Measurements from ENCODE around the gene RARA. TPM values are rescaled to one million over a fixed set of nuclear protein-coding genes. Genes with fewer than 3 reads are reported as not detected.

RARA gene
- total RNA-seq, 4 donors from 2014 or later: 26.7 to 61.5 (median 35.9) TPM

DNA sequence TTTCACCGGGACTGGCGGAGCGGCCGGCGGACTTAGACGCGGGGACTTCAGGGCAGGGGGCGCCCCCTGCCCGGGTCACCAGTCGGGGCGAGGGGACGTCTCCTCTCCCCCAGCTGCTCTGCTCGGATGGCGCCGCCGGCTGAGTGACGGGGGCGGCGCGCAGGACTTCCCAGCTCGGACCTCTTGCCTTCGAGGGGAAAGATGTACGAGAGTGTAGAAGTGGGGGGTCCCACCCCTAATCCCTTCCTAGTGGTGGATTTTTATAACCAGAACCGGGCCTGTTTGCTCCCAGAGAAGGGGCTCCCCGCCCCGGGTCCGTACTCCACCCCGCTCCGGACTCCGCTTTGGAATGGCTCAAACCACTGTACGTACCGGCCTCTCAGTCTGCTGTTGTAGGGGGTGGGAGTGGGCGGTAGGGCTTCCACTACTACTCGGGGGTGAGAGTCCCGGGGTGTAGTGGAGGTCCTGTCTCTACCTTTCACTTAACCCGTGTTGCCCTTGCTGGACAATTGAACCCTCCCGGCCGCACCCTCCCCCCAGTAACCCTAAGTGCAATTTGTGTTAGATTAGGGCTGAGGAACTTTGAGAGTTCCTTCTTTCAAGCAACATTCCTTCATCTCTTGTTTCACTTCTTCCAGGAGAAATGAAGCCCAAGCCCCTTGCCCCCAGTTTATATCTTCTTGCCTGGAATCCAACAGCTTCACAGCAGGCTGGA is 33.7 kb downstream of the RARA start:
- DNase-seq (ENCODE audit: low spot score): no peak
- TF ChIP-seq, protein P1, sequence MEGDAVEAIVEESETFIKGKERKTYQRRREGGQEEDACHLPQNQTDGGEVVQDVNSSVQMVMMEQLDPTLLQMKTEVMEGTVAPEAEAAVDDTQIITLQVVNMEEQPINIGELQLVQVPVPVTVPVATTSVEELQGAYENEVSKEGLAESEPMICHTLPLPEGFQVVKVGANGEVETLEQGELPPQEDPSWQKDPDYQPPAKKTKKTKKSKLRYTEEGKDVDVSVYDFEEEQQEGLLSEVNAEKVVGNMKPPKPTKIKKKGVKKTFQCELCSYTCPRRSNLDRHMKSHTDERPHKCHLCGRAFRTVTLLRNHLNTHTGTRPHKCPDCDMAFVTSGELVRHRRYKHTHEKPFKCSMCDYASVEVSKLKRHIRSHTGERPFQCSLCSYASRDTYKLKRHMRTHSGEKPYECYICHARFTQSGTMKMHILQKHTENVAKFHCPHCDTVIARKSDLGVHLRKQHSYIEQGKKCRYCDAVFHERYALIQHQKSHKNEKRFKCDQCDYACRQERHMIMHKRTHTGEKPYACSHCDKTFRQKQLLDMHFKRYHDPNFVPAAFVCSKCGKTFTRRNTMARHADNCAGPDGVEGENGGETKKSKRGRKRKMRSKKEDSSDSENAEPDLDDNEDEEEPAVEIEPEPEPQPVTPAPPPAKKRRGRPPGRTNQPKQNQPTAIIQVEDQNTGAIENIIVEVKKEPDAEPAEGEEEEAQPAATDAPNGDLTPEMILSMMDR (IDR thresholded peaks at IDR 0.05): no peak
- ATAC-seq (ENCODE audit: low FRiP score): no peak

GRCh38 chr17:40343219-40344119 is 34.5 kb downstream of the RARA start:
- TF ChIP-seq, protein P1 (IDR thresholded peaks at IDR 0.05): no peak
- DNase-seq (ENCODE audit: low spot score) (no peak), ATAC-seq (ENCODE audit: low FRiP score) (no peak)

DNA sequence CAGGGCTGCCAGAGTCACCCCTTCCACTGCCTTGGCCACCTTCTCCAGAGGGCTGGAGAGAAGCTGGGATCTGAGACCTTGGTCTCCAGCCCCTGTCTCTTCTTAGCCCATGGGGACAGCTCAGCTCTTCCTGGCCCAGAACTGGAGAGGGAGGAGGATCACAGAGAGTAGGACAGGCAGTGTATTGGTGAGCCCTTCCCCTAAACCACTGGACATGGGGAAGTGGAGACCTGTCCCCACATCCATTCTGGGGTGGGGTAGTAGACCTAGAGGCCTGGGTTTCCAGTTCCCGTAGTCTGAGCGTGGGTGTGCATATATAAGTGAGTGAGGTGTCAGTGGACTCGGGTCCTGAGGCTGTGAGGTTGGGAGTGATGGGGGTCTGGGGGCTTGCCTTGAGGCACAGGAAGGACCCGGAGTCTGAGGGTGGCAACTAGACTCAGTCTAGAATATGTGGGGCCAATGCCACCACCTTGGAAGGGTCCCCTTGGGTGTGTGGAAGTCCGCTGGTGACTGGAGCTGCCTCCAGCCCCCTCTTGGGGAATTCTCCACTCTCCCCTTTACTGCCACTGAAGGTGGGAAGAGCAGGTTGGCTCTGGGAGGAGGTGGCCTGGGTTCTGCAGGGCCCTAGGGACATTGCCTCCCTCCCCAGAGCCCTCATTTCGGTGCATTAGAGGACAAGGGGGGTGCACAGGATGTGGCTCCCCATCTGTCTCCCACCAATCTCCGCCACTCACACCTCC is 35.6 kb downstream of the RARA start:
- ATAC-seq (ENCODE audit: low FRiP score) (no peak), DNase-seq (ENCODE audit: low spot score) (no peak)
- TF ChIP-seq, protein P1 (IDR thresholded peaks at IDR 0.05): no peak

DNA sequence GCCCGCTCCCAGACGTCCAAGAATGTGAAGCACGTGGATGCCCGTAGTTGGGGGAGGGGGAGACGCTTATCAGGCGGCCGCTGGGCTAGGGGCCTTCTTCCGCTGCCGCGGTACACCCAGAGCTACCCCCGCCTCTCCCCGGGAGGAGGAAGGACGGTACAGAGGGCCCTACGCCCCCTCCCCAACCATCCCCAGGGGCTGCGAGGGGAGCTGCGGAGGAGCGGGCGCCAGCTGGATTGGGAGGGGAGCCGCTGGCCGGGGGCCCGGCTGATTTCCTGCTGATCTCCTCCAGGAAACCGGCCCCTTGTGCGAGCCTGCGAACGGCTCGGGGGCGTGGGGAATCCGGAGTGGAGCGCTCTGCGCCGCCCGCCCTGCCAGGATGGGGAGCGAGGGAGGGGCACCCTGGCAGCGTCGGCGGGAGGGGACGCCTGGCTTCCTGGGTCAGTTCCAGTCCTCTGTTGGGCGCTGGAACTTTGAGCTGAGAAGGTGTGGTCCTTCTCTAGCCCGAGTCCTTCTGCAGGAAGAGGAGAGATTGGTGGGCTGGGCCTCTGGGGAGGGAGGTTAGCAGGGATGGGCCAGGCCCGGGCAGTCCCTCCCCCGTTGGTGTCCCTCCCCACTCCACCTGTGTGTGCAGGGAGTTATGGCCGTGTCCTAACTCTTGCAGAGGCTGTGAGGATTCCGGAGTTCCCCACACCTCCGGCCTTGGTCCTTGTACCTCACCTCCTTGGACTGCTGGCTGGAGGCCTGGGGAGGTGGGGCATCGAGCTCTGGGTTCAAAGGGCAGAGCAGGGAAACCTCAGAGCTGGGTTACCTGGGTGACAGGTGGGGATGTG is 36.4 kb downstream of the RARA start:
- TF ChIP-seq, protein P1 (IDR thresholded peaks at IDR 0.05): no peak
- no peak for DNase-seq (ENCODE audit: low spot score)
- no peak for ATAC-seq (ENCODE audit: low FRiP score)

- TF ChIP-seq, protein P1 (IDR thresholded peaks at IDR 0.05): no peak
- no peak for DNase-seq (ENCODE audit: low spot score)
- ATAC-seq (ENCODE audit: low FRiP score): no peak
Observed at GRCh38 chr17:40345994-40346764, 37.2 kb downstream of the RARA start.

All from omental fat pad (tissue), 4 donors.